ENCODE data around the gene FOXO3.
"Not testable (repeated sequence)": the region's sequence is repeated elsewhere in the genome, so short reads cannot be mapped to it uniquely, and the experiment has no call there.

The FOXO3 gene

GRCh38 chr6:108661982-108662381 lies 101.3 kb downstream of the FOXO3 start:
- no peak for DNase-seq

- DNase-seq = no peak
These were observed 102.0 kb downstream of the FOXO3 start for GRCh38 chr6:108662702-108663101.

GRCh38 chr6:108663494-108664064 lies 102.9 kb downstream of the FOXO3 start:
- not testable (repeated sequence) for DNase-seq

- DNase-seq = no peak
These were observed 104.9 kb downstream of the FOXO3 start for GRCh38 chr6:108665495-108666196.

GRCh38 chr6:108666656-108667260 lies 106.0 kb downstream of the FOXO3 start:
- DNase-seq = peak in 1 of 2 donors; percentile 0

GRCh38 chr6:108667993-108668392 lies 107.3 kb downstream of the FOXO3 start:
- no peak for DNase-seq

- DNase-seq = no peak
These were observed 109.0 kb downstream of the FOXO3 start for GRCh38 chr6:108669673-108670072.

GRCh38 chr6:108671175-108671574 lies 110.5 kb downstream of the FOXO3 start:
- DNase-seq = no peak

GRCh38 chr6:108671790-108672189 lies 111.1 kb downstream of the FOXO3 start:
- DNase-seq = no peak

GRCh38 chr6:108672641-108673040 lies 111.9 kb downstream of the FOXO3 start:
- DNase-seq = no peak

- no peak for DNase-seq
These were observed 112.4 kb downstream of the FOXO3 start for GRCh38 chr6:108673153-108673552.

GRCh38 chr6:108673602-108674001 lies 112.9 kb downstream of the FOXO3 start:
- DNase-seq = no peak

- no peak for DNase-seq
These were observed 114.8 kb downstream of the FOXO3 start for GRCh38 chr6:108675226-108676200.

GRCh38 chr6:108676555-108676954 lies 115.8 kb downstream of the FOXO3 start:
- DNase-seq = no peak

GRCh38 chr6:108677357-108677756 lies 116.6 kb downstream of the FOXO3 start:
- DNase-seq = no peak

- DNase-seq = no peak
These were observed 117.2 kb downstream of the FOXO3 start for GRCh38 chr6:108677894-108678293.

- not testable (repeated sequence) for DNase-seq
These were observed 119.6 kb downstream of the FOXO3 start for GRCh38 chr6:108680314-108680713.

- DNase-seq = not testable (repeated sequence)
These were observed 121.0 kb downstream of the FOXO3 start for GRCh38 chr6:108681721-108682120.

- not testable (repeated sequence) for DNase-seq
These were observed 121.8 kb downstream of the FOXO3 start for GRCh38 chr6:108682383-108683119.

- DNase-seq = not testable (repeated sequence)
These were observed 123.3 kb downstream of the FOXO3 start for GRCh38 chr6:108683976-108684375.

GRCh38 chr6:108684771-108685329 lies 124.1 kb downstream of the FOXO3 start:
- no peak for DNase-seq

GRCh38 chr6:108685970-108686369 lies 125.3 kb downstream of the FOXO3 start:
- peak in 1 of 2 donors; percentile 33 for DNase-seq

All from inflammatory macrophage (primary cell).